ENCODE results near the gene PRRT1B.

DNA sequence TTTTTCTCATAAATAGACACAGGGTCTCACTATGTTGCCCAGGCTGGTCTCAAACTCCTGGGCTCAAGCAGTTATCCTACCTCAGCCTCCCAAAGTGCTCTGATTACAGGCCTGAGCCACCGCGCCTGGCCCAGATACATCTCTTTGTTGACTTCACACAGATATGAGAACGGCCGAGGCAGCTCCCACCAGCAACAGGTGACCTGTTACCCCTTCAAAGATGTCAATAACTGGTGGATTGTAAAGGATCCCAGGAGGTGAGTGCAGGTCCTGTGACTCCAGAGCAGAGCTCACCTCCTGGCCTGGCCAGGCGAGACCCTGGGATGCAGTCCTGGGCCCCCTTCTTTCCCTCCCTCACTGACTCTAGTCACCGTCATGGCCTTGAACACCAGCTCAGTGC, 33.4 kb upstream of the PRRT1B start:
- no peak for TF ChIP-seq EZH2 (IDR thresholded peaks at IDR 0.05; ENCODE audit: borderline replicate concordance, insufficient read depth, low read depth, low read length, poor library complexity, severe bottlenecking)
- no peak for TF ChIP-seq CTCF (IDR thresholded peaks at IDR 0.05)
